GM13977 (cell line): ENCODE measurements around the gene AP1AR.
"Not testable (repeated sequence)": the region's sequence is repeated elsewhere in the genome, so short reads cannot be mapped to it uniquely, and the experiment has no call there.

ENCODE experiments used
- DNase-seq: peaks from one replicate; pipeline ENCODE4 v3.0.0; 2012; ENCODE audit warnings: low spot score
- CTCF ChIP-seq: IDR thresholded peaks from 2 replicates; pipeline ENCODE4 v1.5.1; 2012; ENCODE audit warnings: mild to moderate bottlenecking, control low read depth; ENCODE audit not compliant: insufficient read depth; ENCODE audit errors: extremely low read depth, missing control alignments
- in situ Hi-C: fragments of 300-500 bp; cut with MboI; formaldehyde crosslinking; loops from one replicate; pipeline ENCODE4 v1.12.0; 2022; ENCODE audit warnings: low sequenced_read_pairs, low pct_unique_long_range_greater_than_20kb, mixed read lengths, inconsistent platforms; ENCODE audit not compliant: unreplicated experiment

The AP1AR gene

GRCh38 chr4:112206431-112206830, 25.2 kb upstream of the AP1AR start:
- in situ Hi-C loops, result no loop called here
- DNase-seq, result no peak
- TF ChIP-seq CTCF, result no peak

GRCh38 chr4:112208137-112209095, 23.2 kb upstream of the AP1AR start:
- in situ Hi-C loops, DNase-seq: not testable (repeated sequence)

GRCh38 chr4:112210777-112211176, 20.8 kb upstream of the AP1AR start:
- in situ Hi-C loops, result no loop called here
- TF ChIP-seq CTCF, result no peak
- DNase-seq, result no peak

GRCh38 chr4:112213091-112213490, 18.5 kb upstream of the AP1AR start:
- no peak for DNase-seq
- in situ Hi-C loops, result no loop called here
- no peak for TF ChIP-seq CTCF

GRCh38 chr4:112213856-112214255, 17.7 kb upstream of the AP1AR start:
- no peak for DNase-seq
- TF ChIP-seq CTCF, result no peak
- in situ Hi-C loops, result no loop called here

- DNase-seq, result no peak
- in situ Hi-C loops, result no loop called here
- peak; percentile 31 for TF ChIP-seq CTCF
Measured at GRCh38 chr4:112214390-112215264, 17.0 kb upstream of the AP1AR start.
